ENCODE results near the gene RAD54L.
"Not testable (repeated sequence)": the region's sequence is repeated elsewhere in the genome, so short reads cannot be mapped to it uniquely, and the experiment has no call there.

RAD54L gene

GRCh38 chr1:46247436-46248121, at the start of gene RAD54L:
RAD54L (plus strand) TSS chr1:46247763; CDS start chr1:46248406, 643 bp downstream.
- ATAC-seq: peak; percentile 96

DNA sequence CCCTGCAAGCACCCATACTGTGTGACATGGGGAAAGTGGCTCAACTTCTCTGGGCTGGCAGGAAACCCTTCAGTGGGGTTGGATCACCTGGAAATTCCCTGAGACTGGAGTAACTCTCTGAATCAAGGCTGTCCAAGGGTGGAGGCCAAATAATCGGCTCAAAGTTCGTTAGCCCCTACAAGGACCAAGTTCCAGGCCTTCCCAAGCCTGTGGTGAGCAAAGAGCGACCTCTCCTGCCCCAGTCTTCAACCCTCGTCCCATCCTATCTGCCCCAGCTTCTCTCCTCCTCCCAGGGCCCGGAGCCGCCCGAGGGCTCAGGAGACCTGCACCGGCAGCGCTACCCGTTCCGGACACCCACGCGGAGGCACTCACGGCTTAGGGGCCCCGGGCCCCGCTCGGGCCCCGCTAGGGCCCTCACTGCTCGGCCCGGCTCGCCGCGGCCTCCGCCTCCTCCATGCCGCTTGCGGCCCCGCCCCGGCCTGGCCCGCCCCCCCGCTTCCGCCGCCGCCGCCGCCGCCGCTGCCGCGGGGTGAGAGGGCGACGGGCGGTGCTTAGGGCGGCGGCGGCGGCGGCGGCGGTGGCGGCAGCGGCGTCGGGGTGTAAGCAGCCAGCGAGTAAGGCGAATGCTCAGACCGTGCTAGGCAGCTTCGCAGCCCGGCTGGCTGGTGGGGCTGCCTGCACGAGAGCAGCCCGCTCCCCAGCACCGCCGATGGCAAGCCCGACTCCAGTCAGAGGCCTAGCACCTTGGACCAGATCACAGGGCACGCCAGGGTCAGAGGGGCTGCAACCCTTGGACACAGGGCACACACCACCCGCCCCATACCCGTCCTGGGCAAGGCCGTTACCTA, 49.4 kb upstream of the RAD54L start, which contains the start of gene POMGNT1:
Gene POMGNT1 (minus strand): TSS at position 471 of the 848 bp plus-strand sequence. CDS start 613 bp downstream, outside the sequence.
- DNase-seq (peak; percentile 83), ATAC-seq (peak; percentile 97)

More at GRCh38 chr1:46247436-46248121, at the start of gene RAD54L:
- peak; percentile 97 for DNase-seq

- DNase-seq: no peak
- ATAC-seq: no peak
Measured at GRCh38 chr1:46199233-46199749, 48.3 kb upstream of the RAD54L start.

DNA sequence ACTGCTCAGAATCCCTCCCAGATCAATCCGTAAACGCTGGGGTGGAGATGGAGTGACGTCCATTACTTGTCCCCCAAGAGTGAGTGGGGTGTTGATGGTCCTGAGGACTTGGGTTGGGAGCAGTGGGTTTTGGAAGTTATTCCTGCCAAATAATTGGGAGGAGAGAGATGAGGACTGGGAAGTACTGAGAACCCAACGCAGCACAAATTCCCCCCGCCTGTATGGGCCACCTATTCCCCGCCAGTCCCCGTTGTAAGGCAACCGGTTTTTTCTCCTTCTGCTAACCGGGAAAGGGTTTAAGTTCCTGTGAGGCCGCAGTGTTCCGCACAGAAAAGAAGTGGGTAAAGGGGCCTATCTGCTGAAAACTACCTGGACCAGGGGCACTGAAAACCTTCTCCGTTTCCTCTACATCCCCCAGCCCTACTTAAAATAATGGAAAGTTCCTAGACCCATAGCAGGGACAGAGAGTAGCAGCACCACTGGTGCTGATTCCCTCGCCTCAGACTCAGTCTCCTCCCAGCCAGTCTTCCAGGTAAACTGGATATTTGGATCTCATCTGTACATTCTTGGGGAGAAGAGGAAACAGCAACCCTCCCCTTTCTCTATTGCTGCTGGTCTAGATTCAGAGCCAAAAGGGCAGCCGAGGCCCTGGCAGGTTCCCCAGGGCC, 43.7 kb upstream of the RAD54L start:
- no peak for DNase-seq
- no peak for ATAC-seq

DNA sequence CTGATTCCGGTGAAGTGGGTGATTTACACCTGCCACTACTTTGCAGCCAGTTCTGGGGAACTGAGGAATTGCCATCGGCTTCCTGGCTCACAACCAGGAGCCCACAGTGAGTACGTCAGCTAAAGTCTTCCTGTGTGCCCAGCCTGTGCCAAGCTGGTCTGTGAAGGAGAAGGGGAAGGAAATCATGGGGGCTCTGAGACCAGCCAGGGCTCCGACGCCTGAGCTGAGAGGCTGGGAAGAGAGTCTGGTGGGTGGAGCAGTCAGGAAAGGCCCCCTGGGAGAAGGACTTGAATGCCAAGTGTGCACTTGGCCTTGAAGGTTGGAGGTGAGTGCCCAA, 43.2 kb upstream of the RAD54L start:
- no peak for ATAC-seq
- no peak for DNase-seq

GRCh38 chr1:46205141-46205540, 42.4 kb upstream of the RAD54L start:
- DNase-seq (no peak), ATAC-seq (no peak)

- DNase-seq (no peak), ATAC-seq (no peak)
Measured at GRCh38 chr1:46205791-46206190, 41.8 kb upstream of the RAD54L start.

- DNase-seq (no peak), ATAC-seq (no peak)
Measured at GRCh38 chr1:46206399-46206798, 41.2 kb upstream of the RAD54L start.

- DNase-seq (no peak), ATAC-seq (no peak)
Measured at GRCh38 chr1:46210561-46210960, 37.0 kb upstream of the RAD54L start.

DNA sequence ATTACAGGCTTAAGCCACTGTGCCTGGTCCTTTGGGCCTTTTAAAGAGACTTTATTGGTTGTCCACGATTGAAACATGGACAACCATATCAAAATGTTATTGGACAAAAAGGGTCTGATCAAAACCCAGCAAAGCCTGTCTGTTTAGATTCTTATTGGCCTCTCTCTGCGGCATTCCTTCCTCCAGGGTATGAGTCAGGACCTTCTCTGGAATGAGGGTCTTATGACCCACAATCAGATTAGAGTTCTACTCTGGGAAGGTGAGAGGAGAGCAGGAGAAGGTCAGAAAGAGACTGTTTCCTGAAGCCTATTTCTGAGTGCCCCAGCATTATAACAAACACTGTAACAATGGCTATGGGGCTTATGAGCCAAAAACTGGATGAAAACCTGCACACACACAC, 36.5 kb upstream of the RAD54L start:
- DNase-seq (no peak), ATAC-seq (no peak)

GRCh38 chr1:46215504-46215903, 32.1 kb upstream of the RAD54L start:
- no peak for ATAC-seq
- DNase-seq: no peak

- ATAC-seq (no peak), DNase-seq (no peak)
Measured at GRCh38 chr1:46218443-46218842, 29.1 kb upstream of the RAD54L start.

DNA sequence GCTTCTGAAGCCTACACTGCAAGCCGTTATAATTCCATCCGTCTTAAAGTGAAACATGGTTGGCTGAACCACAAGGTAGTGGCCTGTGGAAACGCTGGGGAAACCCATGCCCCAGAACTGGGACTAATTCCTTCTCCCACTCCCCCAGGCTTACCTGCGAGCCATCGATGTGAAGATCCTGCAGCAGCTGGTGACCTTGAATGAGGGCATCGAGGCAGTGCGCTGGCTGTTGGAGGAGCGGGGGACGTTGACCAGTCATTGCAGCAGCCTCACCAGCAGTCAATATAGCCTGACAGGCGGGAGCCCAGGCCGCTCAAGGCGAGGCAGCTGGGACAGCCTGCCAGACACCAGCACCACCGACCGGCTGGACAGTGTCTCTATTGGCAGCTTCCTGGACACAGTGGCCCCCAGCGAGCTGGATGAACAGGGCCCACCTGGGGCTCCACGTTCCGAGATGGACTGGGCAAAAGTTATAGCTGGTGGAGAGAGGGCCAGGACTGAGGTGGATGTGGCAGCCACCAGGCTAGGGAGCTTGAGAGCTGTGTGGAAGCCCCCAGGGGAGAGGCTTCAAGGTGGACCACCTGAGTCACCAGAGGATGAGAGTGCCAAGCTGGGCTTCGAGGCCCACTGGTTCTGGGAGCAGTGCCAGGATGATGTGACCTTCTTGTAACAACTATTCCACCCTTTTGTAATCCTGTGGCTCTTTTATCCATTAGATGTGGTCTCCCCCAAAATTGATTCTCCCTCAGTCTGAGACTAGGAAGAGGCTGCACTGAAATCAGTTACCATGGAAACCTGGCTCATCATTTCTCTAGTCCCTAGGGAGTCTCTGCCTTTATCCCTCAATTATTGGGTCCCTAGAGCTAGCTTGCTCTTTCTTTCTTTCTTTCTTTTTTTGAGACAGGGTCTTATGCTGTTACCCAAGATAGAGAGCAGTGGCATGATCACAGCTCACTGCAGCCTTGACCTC, 27.7 kb upstream of the RAD54L start:
- no peak for DNase-seq
- ATAC-seq: no peak

- ATAC-seq: no peak
- DNase-seq: no peak
Measured at GRCh38 chr1:46220808-46221207, 26.8 kb upstream of the RAD54L start.

GRCh38 chr1:46221749-46222148, 25.8 kb upstream of the RAD54L start:
- ATAC-seq: no peak
- no peak for DNase-seq

- ATAC-seq, DNase-seq: not testable (repeated sequence)
Measured at GRCh38 chr1:46223055-46223454, 24.5 kb upstream of the RAD54L start.

DNA sequence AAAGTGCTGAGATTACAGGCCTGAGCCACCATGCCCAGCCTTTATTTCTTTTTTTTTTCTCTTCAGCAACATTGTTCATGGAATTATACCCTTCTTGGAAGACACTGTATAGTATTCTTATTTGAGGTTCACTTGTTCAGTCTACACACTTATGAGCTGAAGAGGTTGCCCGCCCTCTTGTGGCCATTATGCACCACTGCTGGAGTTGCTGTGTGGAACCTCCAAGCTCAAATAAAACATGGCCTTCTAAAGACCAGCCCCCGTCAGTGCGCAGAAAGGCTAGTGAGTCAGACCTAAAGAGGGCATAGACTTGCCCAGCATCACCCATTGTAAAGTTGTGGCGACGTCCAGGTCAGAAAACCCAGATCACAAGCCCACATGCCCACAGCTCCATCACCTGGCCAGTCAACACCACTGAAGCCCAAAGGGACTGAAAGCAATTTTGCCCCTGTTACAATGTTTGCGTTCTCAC, 24.1 kb upstream of the RAD54L start:
- peak; percentile 95 for ATAC-seq
- DNase-seq: peak; percentile 66

DNA sequence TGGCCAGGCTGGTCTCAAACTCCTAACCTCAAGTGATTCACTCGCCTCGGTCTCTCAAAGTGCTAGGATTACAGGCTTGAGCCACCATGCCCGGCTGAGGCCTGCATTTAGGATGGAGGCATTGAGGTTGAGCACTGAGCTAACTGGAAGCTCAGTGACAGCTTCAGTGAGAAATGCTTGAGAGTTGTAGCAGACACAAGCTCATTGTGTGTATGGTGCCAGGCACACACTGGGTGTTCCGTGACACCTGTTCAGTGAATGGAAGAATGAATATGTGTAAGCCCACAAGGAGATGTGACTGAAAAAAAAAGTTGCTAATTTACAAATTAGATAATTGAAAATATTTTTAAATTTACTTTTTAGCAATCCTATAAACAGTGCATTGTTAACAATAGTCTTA, 22.6 kb upstream of the RAD54L start:
- ATAC-seq: no peak
- DNase-seq: no peak

- ATAC-seq, DNase-seq: not testable (repeated sequence)
Measured at GRCh38 chr1:46231231-46231630, 16.3 kb upstream of the RAD54L start.

DNA sequence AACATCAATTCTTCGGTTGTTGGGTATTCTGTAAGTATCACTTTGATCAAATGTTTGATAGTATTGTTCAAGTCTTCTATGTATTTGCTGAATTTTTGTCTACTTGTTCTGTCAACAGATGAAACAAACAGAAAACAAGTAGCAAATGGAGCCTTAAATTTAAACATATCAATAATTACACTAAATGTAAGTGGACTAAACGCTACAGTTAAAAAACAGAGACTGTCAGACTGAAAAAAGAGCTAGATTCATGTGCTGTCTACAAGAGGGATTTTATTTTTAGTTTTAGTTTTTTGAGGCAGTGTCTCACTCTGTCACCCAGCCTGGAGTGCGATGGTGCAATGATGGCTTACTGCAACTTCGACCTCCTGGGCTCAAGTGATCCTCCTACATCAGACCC, 10.7 kb upstream of the RAD54L start:
- DNase-seq (no peak), ATAC-seq (no peak)

DNA sequence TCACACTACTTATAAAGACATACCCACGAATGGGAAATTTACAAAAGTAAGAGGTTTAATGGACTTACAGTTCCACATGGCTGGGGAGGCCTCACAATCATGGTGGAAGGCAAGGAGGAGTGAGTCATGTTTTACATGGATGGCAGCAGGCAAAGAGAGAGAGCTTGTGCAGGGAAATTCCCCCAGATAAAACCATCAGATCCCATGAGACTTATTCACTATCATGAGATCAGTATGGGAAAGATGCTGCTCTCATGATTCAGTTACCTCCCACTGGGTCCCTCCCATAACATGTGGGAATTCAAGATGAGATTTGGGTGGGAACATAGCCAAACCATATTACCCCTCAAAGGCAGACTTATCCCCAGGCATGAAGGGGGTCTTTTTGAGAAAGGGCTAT, 8.7 kb upstream of the RAD54L start:
- DNase-seq, ATAC-seq: not testable (repeated sequence)
